MM.1S (cell line): Measurements from ENCODE around the gene HSF2.

Experiments used
- DNase-seq: peaks from one replicate; pipeline ENCODE4 v3.0.0-alpha.2; 2015
- H2AFZ ChIP-seq: fragments of 300-600 bp; sonication (generic); 2 replicates; pipeline ENCODE4 v1.6.0; 2016; ENCODE audit warnings: antibody characterized with exemption, low read length
- H3F3A ChIP-seq: fragments of 300-600 bp; sonication (generic); 2 replicates; pipeline ENCODE4 v1.6.1; 2016; ENCODE audit warnings: mild to moderate bottlenecking, antibody characterized with exemption, low read length, moderate library complexity, mixed read lengths; ENCODE audit not compliant: insufficient read depth
- H3K27ac ChIP-seq: fragments of 300-600 bp; sonication (generic); 2 replicates; pipeline ENCODE4 v1.5.1; 2016; ENCODE audit warnings: mild to moderate bottlenecking, low read length
- H3K27me3 ChIP-seq: fragments of 300-600 bp; sonication (generic); replicated peaks from 2 replicates; pipeline ENCODE4 v1.6.0; 2016; ENCODE audit warnings: low read length; ENCODE audit not compliant: insufficient read depth
- H3K36me3 ChIP-seq: fragments of 300-600 bp; sonication (generic); replicated peaks from 2 replicates; pipeline ENCODE4 v1.6.1; 2016; ENCODE audit warnings: mild to moderate bottlenecking, low read length, mixed read lengths; ENCODE audit not compliant: insufficient read depth
- H3K4me1 ChIP-seq: fragments of 300-600 bp; sonication (generic); 2 replicates; pipeline ENCODE4 v1.6.1; 2016; ENCODE audit warnings: low read length, mixed read lengths
- H3K4me2 ChIP-seq: fragments of 300-600 bp; sonication (generic); 2 replicates; pipeline ENCODE4 v1.6.0; 2016; ENCODE audit warnings: low read depth, low read length
- H3K4me3 ChIP-seq: fragments of 300-600 bp; sonication (generic); 2 replicates; pipeline ENCODE4 v1.5.1; 2016; ENCODE audit warnings: low read length, mixed read lengths
- H3K79me2 ChIP-seq: fragments of 300-600 bp; sonication (generic); 2 replicates; pipeline ENCODE4 v1.6.1; 2016; ENCODE audit warnings: mixed run types, low read length, mixed read lengths
- H3K9ac ChIP-seq: fragments of 300-600 bp; sonication (generic); 2 replicates; pipeline ENCODE4 v1.6.1; 2016; ENCODE audit warnings: low read length, mixed read lengths
- H3K9me2 ChIP-seq: fragments of 300-600 bp; sonication (generic); replicated peaks from 2 replicates; pipeline ENCODE4 v1.6.1; 2016; ENCODE audit warnings: mild to moderate bottlenecking, low read length, mixed read lengths; ENCODE audit not compliant: insufficient read depth
- H3K9me3 ChIP-seq: fragments of 300-600 bp; sonication (generic); replicated peaks from 2 replicates; pipeline ENCODE4 v1.6.1; 2016; ENCODE audit warnings: mild to moderate bottlenecking, low read length, mixed read lengths; ENCODE audit not compliant: insufficient read depth
- H4K20me1 ChIP-seq: fragments of 300-600 bp; sonication (generic); 2 replicates; pipeline ENCODE4 v1.6.1; 2016; ENCODE audit warnings: mild to moderate bottlenecking, low read length, moderate library complexity, mixed read lengths; ENCODE audit not compliant: insufficient read depth
- EZH2 ChIP-seq: fragments of 300-600 bp; sonication (generic); optimal IDR thresholded peaks from 2 replicates; pipeline ENCODE3; 2017; ENCODE audit warnings: low read depth, mild to moderate bottlenecking, antibody characterized with exemption, low read length, mixed read lengths
- EZH2phosphoT487 ChIP-seq: fragments of 300-600 bp; sonication (generic); IDR thresholded peaks from 2 replicates; pipeline ENCODE4 v1.6.1; 2018; ENCODE audit warnings: antibody characterized with exemption, low read length
- TF ChIP-seq, protein P1 (sequence below): fragments of 300-600 bp; sonication (generic); IDR thresholded peaks from 2 replicates; pipeline ENCODE4 v1.5.1; 2016; ENCODE audit warnings: antibody characterized with exemption, low read length, mixed read lengths

The HSF2 gene

DNA sequence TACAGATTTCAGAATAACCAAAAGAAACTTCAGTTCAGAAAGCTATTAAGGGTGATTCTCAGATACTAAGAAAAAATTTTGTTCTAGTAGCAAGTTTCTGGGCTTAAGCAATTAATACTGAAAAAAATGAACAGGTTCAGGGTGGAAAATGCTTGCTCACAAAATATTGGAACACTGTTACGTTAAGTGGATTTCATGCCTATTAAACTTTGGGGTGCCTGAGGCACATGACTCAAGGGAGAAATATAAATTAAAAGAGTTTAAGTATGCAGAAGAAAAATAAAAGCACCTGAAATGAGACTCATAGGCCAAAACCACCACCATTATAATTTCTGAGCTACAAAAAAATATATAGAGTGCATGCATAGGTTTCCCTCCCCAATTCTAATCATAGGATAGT, 32.3 kb upstream of the HSF2 start:
- Histone ChIP-seq H3K27ac (no peak overlapping the region), H2AFZ (no peak overlapping the region), H3K9me3 (no peaks in the 10 kb centered on the region), H3K27me3 (no peaks in the 10 kb centered on the region), H4K20me1 (no peaks in the 10 kb centered on the region), H3K4me2 (no peak overlapping the region), H3K36me3 (no peaks in the 10 kb centered on the region), H3F3A (no peaks in the 10 kb centered on the region), H3K4me3 (no peak overlapping the region), H3K9me2 (no peaks in the 10 kb centered on the region), H3K79me2 (no peaks in the 10 kb centered on the region), H3K4me1 (no peaks in the 10 kb centered on the region), H3K9ac (no peak overlapping the region)
- no peak for DNase-seq
- no peak for TF ChIP-seq EZH2
- TF ChIP-seq, protein P1, sequence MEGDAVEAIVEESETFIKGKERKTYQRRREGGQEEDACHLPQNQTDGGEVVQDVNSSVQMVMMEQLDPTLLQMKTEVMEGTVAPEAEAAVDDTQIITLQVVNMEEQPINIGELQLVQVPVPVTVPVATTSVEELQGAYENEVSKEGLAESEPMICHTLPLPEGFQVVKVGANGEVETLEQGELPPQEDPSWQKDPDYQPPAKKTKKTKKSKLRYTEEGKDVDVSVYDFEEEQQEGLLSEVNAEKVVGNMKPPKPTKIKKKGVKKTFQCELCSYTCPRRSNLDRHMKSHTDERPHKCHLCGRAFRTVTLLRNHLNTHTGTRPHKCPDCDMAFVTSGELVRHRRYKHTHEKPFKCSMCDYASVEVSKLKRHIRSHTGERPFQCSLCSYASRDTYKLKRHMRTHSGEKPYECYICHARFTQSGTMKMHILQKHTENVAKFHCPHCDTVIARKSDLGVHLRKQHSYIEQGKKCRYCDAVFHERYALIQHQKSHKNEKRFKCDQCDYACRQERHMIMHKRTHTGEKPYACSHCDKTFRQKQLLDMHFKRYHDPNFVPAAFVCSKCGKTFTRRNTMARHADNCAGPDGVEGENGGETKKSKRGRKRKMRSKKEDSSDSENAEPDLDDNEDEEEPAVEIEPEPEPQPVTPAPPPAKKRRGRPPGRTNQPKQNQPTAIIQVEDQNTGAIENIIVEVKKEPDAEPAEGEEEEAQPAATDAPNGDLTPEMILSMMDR, result no peak
- no peak for TF ChIP-seq EZH2phosphoT487

DNA sequence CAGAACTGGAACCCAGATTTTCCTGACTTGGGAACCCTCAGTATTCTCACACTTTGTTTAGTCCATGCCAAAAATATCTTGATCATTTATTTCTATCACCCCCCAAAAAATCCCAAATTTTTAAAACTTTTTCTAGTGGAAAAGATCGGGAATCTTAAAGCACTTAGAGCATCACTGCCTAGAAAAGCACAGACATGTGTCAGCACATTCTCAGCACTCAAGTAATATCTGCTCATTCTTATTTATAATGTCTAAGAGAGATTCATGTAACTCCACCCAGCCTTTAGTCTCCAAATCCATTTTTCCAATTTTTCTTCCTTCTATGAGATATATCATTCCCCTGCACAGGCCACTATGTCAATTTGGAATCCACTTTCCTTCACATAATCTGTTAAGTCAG, 29.9 kb upstream of the HSF2 start:
- Histone ChIP-seq H3K4me3 (no peak overlapping the region), H4K20me1 (no peaks in the 10 kb centered on the region), H3K9me2 (no peaks in the 10 kb centered on the region), H2AFZ (no peak overlapping the region), H3K36me3 (no peaks in the 10 kb centered on the region), H3K9me3 (no peaks in the 10 kb centered on the region), H3K79me2 (no peaks in the 10 kb centered on the region), H3K4me2 (no peak overlapping the region), H3K9ac (no peak overlapping the region), H3K4me1 (no peaks in the 10 kb centered on the region), H3K27ac (no peak overlapping the region), H3K27me3 (no peaks in the 10 kb centered on the region), H3F3A (no peaks in the 10 kb centered on the region)
- TF ChIP-seq EZH2phosphoT487, result no peak
- TF ChIP-seq, protein P1, result no peak
- TF ChIP-seq EZH2, result no peak
- no peak for DNase-seq

DNA sequence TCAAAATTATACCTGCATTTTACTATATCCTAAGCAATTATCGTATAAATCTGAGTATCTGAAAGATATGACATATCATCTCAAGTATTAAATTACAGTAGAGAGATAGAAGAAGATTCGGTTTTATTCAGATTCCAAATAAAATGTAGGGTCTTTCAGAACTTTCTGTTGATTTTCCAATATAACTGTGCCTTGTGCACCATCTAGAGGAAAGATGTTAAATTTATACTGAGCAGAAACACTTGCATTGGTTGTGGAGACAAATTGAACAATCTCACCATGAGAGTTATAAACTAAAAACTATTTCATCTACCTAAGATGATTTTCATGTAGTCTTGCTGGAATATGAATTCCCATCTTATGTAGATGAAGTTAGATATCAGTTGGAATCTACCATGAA, 26.8 kb upstream of the HSF2 start:
- H3K4me1 ChIP-seq, result no peaks in the 10 kb centered on the region
- H3K79me2 ChIP-seq, result no peaks in the 10 kb centered on the region
- TF ChIP-seq EZH2phosphoT487, result no peak
- no peak for TF ChIP-seq EZH2
- TF ChIP-seq, protein P1, result no peak
- H3K4me2 ChIP-seq, result no peak overlapping the region
- no peak for DNase-seq
- no peak overlapping the region for H3K27ac ChIP-seq
- H3K4me3 ChIP-seq, result no peak overlapping the region
- no peaks in the 10 kb centered on the region for H4K20me1 ChIP-seq
- H3K9ac ChIP-seq, result no peak overlapping the region
- no peaks in the 10 kb centered on the region for H3K36me3 ChIP-seq
- no peaks in the 10 kb centered on the region for H3K9me2 ChIP-seq
- H3K27me3 ChIP-seq, result no peaks in the 10 kb centered on the region
- no peak overlapping the region for H2AFZ ChIP-seq
- H3K9me3 ChIP-seq, result no peaks in the 10 kb centered on the region
- no peaks in the 10 kb centered on the region for H3F3A ChIP-seq

DNA sequence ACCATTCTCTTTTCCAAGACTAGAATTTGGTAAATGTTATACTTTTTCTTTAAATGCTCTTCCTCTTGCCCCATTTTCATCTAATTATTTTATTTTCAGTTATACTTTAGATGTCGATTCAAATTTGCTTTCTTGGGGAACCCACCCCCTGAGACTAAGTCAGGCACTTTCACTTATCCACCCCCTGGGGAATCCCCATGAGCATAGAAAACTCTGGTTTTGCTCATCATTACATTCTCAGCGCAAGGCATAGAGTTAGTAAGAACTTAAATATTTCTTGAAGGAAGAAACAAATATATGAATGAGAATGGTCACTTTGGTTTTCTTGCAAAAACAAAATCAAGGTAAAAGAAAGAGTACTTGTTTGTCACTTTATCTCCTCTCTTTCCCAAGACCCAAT, 25.1 kb upstream of the HSF2 start:
- DNase-seq, result no peak
- no peak overlapping the region for H3K9ac ChIP-seq
- H3K4me3 ChIP-seq, result no peak overlapping the region
- H3F3A ChIP-seq, result no peaks in the 10 kb centered on the region
- H3K4me2 ChIP-seq, result no peak overlapping the region
- no peaks in the 10 kb centered on the region for H3K4me1 ChIP-seq
- H3K27ac ChIP-seq, result no peak overlapping the region
- no peaks in the 10 kb centered on the region for H3K27me3 ChIP-seq
- H4K20me1 ChIP-seq, result no peaks in the 10 kb centered on the region
- H3K9me3 ChIP-seq, result no peaks in the 10 kb centered on the region
- H3K79me2 ChIP-seq, result no peaks in the 10 kb centered on the region
- no peaks in the 10 kb centered on the region for H3K36me3 ChIP-seq
- no peaks in the 10 kb centered on the region for H3K9me2 ChIP-seq
- H2AFZ ChIP-seq, result no peak overlapping the region
- TF ChIP-seq, protein P1, result no peak
- TF ChIP-seq EZH2phosphoT487 (no peak), EZH2 (no peak)
